Ovary (tissue), 3 donors: Measurements from ENCODE around the gene PGBD1.

Experiments used
- EP300 ChIP-seq: sonication (generic); formaldehyde crosslinking; IDR thresholded peaks from one replicate; pipeline ENCODE4 v1.6.1; 2017; ENCODE audit warnings: antibody characterized with exemption
- POLR2A ChIP-seq: fragments of 450-650 bp; IDR thresholded peaks from one replicate; pipeline ENCODE4 v1.6.1; 2017; ENCODE audit warnings: antibody characterized with exemption, mild to moderate bottlenecking, moderate library complexity
- TF ChIP-seq, protein P1 (sequence below), 3 donors: fragments of 450-650 bp in 2 of 3; fragments of 200-600 bp in 1 of 3; IDR thresholded peaks; one replicate each; pipeline versions ENCODE4 v1.5.1 to v1.8.0; 2016 to 2022; ENCODE audit warnings: antibody characterized with exemption in 3 of 3, mild to moderate bottlenecking in 1 of 3
- donor health status: DM: no; HTN: no; CAD: no.

DNA sequence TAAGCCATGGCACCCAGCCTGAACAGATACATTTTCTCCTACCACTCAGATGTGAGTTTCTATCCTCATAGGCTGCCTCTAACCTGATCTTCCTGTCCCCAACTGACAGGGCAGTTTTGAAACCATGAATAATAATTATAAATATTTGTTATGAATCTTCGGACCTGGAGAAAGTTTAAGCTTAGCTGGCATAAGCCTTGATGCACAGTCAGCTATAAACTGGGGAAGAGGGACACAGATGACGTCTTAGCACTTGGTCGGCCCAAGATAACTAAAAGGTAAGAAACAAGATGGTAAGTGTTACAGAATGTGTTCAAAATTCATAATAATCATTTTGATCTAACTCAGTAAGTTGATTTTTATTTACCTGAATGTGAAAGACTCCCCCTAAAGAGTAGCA is 37.4 kb upstream of the PGBD1 start:
- TF ChIP-seq, protein P1, sequence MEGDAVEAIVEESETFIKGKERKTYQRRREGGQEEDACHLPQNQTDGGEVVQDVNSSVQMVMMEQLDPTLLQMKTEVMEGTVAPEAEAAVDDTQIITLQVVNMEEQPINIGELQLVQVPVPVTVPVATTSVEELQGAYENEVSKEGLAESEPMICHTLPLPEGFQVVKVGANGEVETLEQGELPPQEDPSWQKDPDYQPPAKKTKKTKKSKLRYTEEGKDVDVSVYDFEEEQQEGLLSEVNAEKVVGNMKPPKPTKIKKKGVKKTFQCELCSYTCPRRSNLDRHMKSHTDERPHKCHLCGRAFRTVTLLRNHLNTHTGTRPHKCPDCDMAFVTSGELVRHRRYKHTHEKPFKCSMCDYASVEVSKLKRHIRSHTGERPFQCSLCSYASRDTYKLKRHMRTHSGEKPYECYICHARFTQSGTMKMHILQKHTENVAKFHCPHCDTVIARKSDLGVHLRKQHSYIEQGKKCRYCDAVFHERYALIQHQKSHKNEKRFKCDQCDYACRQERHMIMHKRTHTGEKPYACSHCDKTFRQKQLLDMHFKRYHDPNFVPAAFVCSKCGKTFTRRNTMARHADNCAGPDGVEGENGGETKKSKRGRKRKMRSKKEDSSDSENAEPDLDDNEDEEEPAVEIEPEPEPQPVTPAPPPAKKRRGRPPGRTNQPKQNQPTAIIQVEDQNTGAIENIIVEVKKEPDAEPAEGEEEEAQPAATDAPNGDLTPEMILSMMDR (IDR thresholded peaks at IDR 0.05), result no peak
- TF ChIP-seq POLR2A, result no peak
- no peak for TF ChIP-seq EP300
